NCI-H2107 treated with DMSO at 0.1 percent for 48 hours (cell line): ENCODE measurements around the gene SLC2A11.
"Not testable (repeated sequence)": the region's sequence is repeated elsewhere in the genome, so short reads cannot be mapped to it uniquely, and the experiment has no call there.

Source experiments
- DNase-seq: peaks from one replicate; lab custom pipeline; 2025; ENCODE audit not compliant: unreplicated experiment; lab: John Stamatoyannopoulos, UW

SLC2A11 gene

GRCh38 chr22:23903328-23903971 is 45.8 kb downstream of the SLC2A11 start:
- no peak for DNase-seq

GRCh38 chr22:23904573-23905254 is 47.0 kb downstream of the SLC2A11 start:
- no peak for DNase-seq

- DNase-seq = no peak
Observed at GRCh38 chr22:23906641-23907040, 49.0 kb downstream of the SLC2A11 start.

DNA sequence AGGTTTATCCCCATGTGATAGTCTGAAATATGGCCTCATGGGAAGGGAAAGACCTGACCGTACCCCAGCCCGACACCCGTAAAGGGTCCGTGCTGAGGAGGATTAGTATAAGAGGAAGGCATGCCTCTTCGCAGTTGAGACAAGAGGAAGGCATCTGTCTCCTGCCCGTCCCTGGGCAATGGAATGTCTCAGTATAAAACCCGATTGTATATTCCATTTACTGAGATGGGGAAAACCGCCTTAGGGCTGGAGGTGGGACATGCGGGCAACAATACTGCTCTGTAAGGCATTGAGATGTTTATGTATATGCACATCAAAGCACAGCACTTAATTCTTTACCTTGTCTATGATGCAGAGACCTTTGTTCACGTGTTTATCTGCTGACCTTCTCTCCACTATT is 49.7 kb downstream of the SLC2A11 start:
- not testable (repeated sequence) for DNase-seq

- DNase-seq = no peak
Observed at GRCh38 chr22:23908587-23909205, 51.0 kb downstream of the SLC2A11 start.

DNA sequence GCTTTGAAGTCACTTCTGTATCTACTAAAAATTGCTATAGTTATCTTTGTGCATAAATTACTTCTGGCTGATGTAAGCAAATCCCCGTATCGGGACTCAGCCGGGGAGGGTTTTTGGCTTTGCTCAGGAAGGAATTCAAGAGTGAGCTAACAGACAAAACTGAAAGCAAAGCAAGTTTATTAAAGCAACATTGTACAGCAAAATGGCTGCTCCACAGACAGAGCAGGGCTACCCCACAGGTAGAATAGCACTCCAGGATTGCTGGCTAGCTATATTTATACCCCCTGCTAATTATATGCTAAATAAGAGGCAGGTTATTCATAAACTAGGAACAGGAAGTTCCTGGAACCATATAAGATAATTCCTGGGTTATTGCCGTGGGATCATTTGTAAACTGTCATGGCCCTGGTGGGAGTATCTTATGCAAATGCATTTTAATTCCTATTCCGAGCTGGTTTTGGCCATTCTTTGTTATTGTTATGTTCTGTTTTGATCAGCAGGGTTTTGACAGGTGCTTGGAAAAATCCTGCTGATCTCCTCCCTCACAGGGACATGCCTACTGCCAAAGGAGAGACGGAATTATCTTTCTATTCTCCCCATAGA is 51.7 kb downstream of the SLC2A11 start:
- DNase-seq = no peak

GRCh38 chr22:23910496-23911190 is 53.0 kb downstream of the SLC2A11 start:
- no peak for DNase-seq

DNA sequence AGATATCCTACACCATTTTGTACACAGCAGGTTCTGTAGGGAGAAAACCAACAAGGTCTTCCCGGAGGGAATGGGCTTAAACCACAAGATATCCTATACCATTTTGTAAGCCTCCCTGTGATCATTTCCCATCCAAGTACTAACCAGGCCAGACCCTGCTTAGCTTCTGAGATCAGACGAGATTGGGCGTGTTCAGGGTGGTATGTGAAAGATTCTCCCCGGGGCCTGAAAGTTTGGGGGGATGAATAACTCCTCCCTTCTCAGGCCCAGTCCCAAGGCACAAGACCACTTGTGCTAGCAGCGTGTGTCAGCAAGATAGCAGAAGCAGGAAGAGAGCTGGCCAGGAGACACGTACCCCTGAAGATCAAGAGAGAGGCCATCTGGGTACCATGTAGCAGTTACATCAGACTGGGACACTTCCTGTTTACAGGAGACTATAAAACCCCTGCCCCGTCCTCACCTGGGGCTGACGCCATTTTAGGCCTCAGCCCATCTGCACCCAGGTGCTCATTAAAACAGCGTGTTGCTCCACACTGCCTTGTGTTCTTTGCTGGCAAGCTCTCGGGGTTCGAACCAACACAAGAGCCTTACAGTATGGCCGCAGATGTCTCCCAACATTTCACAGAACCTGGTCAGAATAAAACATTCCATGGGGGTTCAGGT is 53.8 kb downstream of the SLC2A11 start:
- no peak for DNase-seq

GRCh38 chr22:23912293-23912903 is 54.7 kb downstream of the SLC2A11 start:
- DNase-seq = no peak

DNA sequence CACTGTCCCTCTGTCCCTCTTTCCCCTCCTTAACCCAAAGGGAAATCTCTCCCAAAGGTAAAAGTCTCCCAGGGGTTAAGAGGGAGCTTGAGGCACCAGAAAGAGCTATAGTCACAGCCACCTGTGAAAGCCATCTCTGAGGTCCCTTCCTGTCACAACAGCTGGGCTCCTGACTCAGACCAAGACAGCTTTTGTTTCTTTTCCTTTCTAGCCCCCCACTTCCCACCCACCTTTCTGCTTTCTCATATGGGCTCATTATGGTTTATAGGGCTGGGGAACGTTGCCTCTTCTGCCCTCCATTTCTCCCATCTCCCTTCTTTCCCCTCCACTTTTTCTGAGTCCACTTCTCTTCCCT is 55.6 kb downstream of the SLC2A11 start:
- no peak for DNase-seq

GRCh38 chr22:23913661-23914353 is 56.1 kb downstream of the SLC2A11 start:
- DNase-seq = peak; percentile 83

DNA sequence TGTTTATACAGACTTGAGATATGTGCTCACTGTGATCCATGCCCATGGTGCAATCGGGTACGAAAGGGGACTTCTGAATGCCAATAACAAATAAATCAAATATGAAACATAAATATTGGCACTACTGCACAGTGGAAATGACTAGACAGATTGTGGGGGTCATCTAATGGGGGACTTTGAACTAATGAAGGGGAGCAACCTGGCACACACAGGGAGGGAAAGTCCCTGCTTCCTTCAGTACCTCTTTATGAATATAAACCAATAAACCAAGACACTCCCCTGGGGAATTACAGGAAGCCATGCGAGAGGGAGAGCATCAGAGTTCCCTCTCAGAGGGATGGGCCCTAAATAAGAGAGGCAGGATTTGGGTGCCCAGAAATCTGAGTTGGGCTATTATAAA is 57.6 kb downstream of the SLC2A11 start:
- DNase-seq = no peak

DNA sequence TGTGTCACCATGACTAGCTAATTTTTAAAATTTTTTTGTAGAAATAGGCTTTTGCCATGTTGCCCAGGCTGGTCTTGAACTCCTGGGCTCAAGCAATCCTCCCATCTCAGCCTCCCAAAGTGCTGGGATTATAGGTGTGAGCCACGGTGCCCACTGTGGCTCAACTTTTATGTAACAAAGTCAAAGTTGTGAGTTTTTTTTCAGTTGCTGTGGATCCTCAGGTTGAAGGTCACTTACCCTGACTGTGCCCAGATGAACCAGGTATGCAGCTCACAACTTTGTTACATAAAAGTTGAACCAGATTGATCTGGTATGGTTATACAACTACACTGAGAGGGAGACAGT is 62.6 kb downstream of the SLC2A11 start:
- DNase-seq = not testable (repeated sequence)

GRCh38 chr22:23921586-23922201 is 64.0 kb downstream of the SLC2A11 start:
- not testable (repeated sequence) for DNase-seq

GRCh38 chr22:23922921-23923320 is 65.2 kb downstream of the SLC2A11 start:
- no peak for DNase-seq

DNA sequence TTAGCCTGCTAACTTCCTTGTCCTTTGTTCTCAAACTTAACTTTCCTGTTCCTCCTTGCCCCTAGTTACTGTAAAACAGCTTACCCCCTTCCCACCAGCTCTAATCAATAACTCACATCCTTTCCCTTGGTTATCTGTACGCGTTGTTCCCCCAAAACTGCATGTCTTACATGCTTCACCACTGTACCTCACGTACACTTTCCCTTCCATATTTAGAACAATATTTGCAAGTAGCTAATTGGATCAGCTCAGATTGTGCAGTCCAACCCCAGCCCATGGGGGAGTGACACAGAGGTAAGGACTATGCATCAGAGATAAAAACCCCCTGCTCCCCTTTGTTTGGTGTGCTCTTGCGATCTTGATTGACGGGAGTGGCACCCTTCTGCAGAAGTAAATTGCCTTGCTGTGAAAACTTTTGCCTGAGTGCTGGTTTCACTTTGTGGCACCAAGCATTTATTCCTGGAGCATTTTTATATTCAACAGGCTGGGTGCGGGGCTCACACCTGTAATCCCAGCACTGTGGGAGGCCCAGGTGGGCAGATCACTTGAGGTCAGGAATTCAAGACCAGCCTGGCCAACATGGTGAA is 67.4 kb downstream of the SLC2A11 start:
- DNase-seq = no peak

DNA sequence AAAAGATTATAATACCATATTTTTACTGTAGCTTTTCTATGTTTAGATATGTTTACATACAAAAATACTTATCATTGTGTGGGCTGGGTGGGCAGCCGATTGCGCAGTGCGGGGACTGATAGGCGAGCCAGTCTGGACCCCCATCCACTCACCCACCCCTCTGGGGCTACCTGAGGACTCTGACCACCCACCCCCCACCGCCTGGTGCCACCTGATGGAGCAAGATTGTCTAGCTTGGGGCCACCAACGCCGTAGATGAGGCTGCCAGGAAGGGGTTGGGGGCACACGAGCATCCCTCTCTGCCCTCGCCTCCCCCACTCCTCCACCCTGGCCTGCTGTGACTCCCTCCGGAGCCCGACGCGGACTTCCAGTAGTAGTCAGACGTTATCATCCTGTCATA is 68.9 kb downstream of the SLC2A11 start:
- DNase-seq = no peak
